Ammon's horn (tissue), 1 donor: ENCODE results near the gene BCL2L13.

Experiments
- DNase-seq: peaks from one replicate; pipeline ENCODE4 v3.0.0-alpha.2; 2016; ENCODE audit warnings: low spot score

The BCL2L13 gene

DNA sequence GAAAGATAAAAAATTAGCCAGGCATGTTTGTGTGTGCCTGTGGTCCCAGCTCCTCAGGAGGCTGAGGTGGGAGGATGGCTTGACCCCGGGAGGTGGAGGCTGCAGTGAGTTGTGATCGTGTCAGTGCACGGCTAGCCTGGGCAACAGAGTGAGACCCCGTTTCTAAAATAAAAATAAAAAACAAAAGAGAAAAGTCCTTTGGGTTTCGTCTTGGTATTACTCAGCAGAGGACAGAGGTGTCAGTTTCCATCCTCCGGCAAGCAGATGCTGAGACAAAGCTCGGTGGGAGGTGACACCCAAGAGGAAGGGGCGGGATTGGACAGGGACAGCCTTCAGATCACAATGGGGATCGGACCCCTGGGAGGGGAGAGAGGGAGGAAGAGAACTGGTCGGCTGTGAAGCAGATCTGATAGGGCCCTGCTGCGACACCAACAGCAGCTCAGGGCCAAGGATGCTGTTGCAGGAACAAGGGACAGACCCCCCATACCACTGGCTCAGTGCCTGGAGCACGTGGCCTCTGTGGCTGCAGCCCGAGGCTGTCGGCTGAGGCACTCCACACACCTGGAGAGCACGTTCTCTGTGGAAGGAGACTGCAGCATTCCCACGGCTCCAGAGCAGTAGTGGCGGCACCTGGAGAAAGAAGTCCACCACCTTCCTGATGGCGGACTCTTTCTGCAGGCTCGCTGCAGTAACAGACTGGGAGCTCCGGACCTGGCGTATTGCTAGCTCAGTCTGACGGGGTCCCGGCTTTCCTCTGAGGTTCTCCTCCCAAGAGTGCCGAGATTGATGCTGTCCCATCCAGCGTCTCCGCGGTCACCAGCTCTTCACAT lies 140.9 kb downstream of the BCL2L13 start:
- DNase-seq, result no peak

DNA sequence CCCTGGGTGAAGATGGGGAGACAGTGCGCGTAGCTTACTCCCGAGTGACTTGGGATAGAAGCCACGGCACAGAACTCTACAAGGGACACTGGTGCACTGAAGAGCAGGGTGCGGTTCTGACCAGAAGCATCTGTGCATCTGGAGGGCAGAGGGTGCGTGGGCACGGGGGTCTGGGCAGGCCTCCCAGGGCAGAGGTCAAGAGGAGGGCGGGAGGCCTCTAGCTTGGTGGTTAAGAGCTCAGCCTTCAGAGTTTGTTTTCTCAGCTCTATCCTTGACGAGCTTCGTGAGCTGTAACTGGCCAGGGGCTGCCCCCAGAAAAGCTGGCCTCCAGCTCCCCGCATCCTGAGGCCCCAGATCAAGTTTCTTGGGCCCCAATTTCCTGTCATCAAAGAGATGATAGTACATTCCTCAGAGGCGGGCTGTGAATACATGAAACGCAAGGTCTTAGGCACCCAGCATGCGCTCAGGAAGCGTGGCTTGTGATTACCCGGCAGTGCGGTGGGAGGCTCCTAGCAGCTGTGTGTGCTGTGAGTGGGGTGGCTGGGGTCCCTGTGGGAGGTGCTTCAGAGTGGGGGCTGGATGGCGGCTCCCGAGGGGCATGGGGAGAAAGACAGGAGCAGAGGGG lies 141.7 kb downstream of the BCL2L13 start:
- DNase-seq, result no peak
